ENCODE results near the gene PRCD.

DNA sequence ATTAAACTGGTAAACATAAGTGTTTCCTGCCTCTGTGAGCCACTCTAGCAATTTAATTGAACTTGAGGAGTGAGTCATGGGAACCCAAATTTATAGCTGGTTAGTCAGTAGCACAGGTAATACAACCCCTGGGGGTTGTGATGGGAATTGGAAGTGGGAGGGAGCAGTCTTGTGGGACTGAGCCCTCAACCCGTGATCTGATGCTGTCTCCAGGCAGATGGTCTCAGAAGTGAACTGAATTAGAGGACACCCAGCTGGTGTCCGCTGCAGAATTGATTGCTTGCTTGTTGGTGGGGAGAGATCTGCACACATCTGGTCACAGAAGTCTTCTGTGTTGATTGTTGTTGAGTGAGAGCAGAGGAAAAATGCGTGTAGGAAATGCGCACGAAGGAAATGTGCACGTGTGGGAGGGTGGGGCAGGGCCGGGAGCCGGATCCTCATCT lies 53.6 kb downstream of the PRCD start:
- no peak for TF ChIP-seq POLR2A (IDR thresholded peaks at IDR 0.05; ENCODE audit: low read depth, low read length)
- no peak for TF ChIP-seq POLR2AphosphoS5 (IDR thresholded peaks at IDR 0.05; ENCODE audit: low read depth, low read length)

All from GM12892 (cell line).